ENCODE data around the gene KCNA2. TPM values are rescaled to one million over a fixed set of nuclear protein-coding genes. Genes with fewer than 3 reads are reported as not detected.

Gene KCNA2
- total and polyA plus RNA-seq, 10 donors, result 0.09 to 2.6 (median 1.2) TPM

GRCh38 chr1:110579460-110579859 is 26.7 kb downstream of the KCNA2 start:
- Histone ChIP-seq H3K4me3 (no peak overlapping the region), H3K9me3 (no peaks in the 10 kb centered on the region), H3K27ac (no peak overlapping the region), H3K36me3 (no peaks in the 10 kb centered on the region), H3K27me3 (replicated peaks in 1 of 7) (peaks cover 0 to 4% (median 0%) of the 10 kb centered on the region in 7 donors), H3K4me1 (no peaks in the 10 kb centered on the region)
- intact Hi-C loops (cut with DNase I; ENCODE audit: low total_unique reads), result no loop called here
- WGBS, 5 donors, result 76 to 91% (median 79%) methylated on average over 3 of the region's 3 CpGs
- TF ChIP-seq, protein P1, sequence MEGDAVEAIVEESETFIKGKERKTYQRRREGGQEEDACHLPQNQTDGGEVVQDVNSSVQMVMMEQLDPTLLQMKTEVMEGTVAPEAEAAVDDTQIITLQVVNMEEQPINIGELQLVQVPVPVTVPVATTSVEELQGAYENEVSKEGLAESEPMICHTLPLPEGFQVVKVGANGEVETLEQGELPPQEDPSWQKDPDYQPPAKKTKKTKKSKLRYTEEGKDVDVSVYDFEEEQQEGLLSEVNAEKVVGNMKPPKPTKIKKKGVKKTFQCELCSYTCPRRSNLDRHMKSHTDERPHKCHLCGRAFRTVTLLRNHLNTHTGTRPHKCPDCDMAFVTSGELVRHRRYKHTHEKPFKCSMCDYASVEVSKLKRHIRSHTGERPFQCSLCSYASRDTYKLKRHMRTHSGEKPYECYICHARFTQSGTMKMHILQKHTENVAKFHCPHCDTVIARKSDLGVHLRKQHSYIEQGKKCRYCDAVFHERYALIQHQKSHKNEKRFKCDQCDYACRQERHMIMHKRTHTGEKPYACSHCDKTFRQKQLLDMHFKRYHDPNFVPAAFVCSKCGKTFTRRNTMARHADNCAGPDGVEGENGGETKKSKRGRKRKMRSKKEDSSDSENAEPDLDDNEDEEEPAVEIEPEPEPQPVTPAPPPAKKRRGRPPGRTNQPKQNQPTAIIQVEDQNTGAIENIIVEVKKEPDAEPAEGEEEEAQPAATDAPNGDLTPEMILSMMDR (IDR thresholded peaks at IDR 0.05 in 8 of 11, conservative IDR thresholded peaks at IDR 0.05 in 3 of 11), result no peak
- no peak for TF ChIP-seq POLR2A (IDR thresholded peaks at IDR 0.05)
- no peak for TF ChIP-seq POLR2AphosphoS5 (IDR thresholded peaks at IDR 0.05)
- no peak for DNase-seq

DNA sequence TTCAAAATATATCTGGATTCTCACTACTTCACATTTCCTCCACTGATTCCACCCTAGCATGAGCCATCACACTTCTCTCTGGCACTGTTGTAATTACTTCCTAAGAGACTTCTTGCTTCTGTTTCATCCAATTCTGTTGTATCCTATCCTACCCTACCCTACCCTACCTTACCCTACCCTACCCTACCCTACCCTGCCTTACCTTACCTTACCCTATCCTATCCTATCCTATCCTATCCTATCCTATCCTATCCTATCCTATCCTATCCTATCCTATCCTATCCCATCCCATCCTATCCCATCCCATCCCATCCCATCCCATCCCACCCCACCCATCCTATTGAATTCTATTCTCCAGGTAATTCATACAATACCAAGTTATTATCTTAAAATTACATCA is 29.7 kb downstream of the KCNA2 start:
- intact Hi-C loops (cut with DNase I; ENCODE audit: low total_unique reads), result no loop called here
- no peak overlapping the region for H3K27ac ChIP-seq
- H3K27me3 ChIP-seq (replicated peaks in 1 of 7), result peaks cover 0 to 11% (median 3%) of the 10 kb centered on the region in 7 donors
- no peaks in the 10 kb centered on the region for H3K36me3 ChIP-seq
- no peaks in the 10 kb centered on the region for H3K4me1 ChIP-seq
- no peak for TF ChIP-seq POLR2A (IDR thresholded peaks at IDR 0.05)
- no peak for TF ChIP-seq POLR2AphosphoS5 (IDR thresholded peaks at IDR 0.05)
- TF ChIP-seq, protein P1 (IDR thresholded peaks at IDR 0.05 in 8 of 11, conservative IDR thresholded peaks at IDR 0.05 in 3 of 11), result no peak
- H3K9me3 ChIP-seq, result no peaks in the 10 kb centered on the region
- DNase-seq, result no peak
- H3K4me3 ChIP-seq, result no peak overlapping the region

- TF ChIP-seq, protein P1 (IDR thresholded peaks at IDR 0.05 in 8 of 11, conservative IDR thresholded peaks at IDR 0.05 in 3 of 11), result no peak
- no peak for TF ChIP-seq POLR2A (IDR thresholded peaks at IDR 0.05)
- no peak for TF ChIP-seq POLR2AphosphoS5 (IDR thresholded peaks at IDR 0.05)
- H3K9me3 ChIP-seq, result no peaks in the 10 kb centered on the region
- H3K36me3 ChIP-seq, result no peaks in the 10 kb centered on the region
- intact Hi-C loops (cut with DNase I; ENCODE audit: low total_unique reads), result no loop called here
- H3K4me1 ChIP-seq, result no peaks in the 10 kb centered on the region
- peaks cover 0 to 24% (median 0%) of the 10 kb centered on the region in 7 donors for H3K27me3 ChIP-seq (replicated peaks in 1 of 7)
- DNase-seq, result no peak
- H3K4me3 ChIP-seq, result no peak overlapping the region
- WGBS, 5 donors, result 89 to 100% (median 95%) methylated on average over 1 of the region's 1 CpG
- no peak overlapping the region for H3K27ac ChIP-seq
These were observed 32.8 kb downstream of the KCNA2 start for GRCh38 chr1:110573314-110573713.

GRCh38 chr1:110572751-110573150 is 33.4 kb downstream of the KCNA2 start:
- TF ChIP-seq, protein P1 (IDR thresholded peaks at IDR 0.05 in 8 of 11, conservative IDR thresholded peaks at IDR 0.05 in 3 of 11), result no peak
- TF ChIP-seq POLR2AphosphoS5 (IDR thresholded peaks at IDR 0.05), result no peak
- no peak for TF ChIP-seq POLR2A (IDR thresholded peaks at IDR 0.05)
- DNase-seq, result no peak
- Histone ChIP-seq H3K4me1 (no peaks in the 10 kb centered on the region), H3K9me3 (no peaks in the 10 kb centered on the region), H3K27me3 (replicated peaks in 1 of 7) (peaks cover 0 to 24% (median 0%) of the 10 kb centered on the region in 7 donors), H3K36me3 (no peaks in the 10 kb centered on the region), H3K4me3 (no peak overlapping the region), H3K27ac (no peak overlapping the region)
- WGBS, 5 donors, result 85 to 97% (median 88%) methylated on average over 3 of the region's 3 CpGs
- intact Hi-C loops (cut with DNase I; ENCODE audit: low total_unique reads), result no loop called here
